Neural progenitor cell (in vitro differentiated cells): Measurements from ENCODE around the gene TBC1D2. TPM values are rescaled to one million over a fixed set of nuclear protein-coding genes. Genes with fewer than 3 reads are reported as not detected.
"Not testable (repeated sequence)": the region's sequence is repeated elsewhere in the genome, so short reads cannot be mapped to it uniquely, and the experiment has no call there.

Experiments used
- DNase-seq: peaks from one replicate; pipeline ENCODE4 v3.0.0-alpha.2; 2016; ENCODE audit warnings: low spot score
- H2AFZ ChIP-seq: fragments of 200-600 bp; sonication (generic); replicated peaks from 2 replicates; pipeline ENCODE4 v1.6.1; 2016; ENCODE audit warnings: antibody characterized with exemption
- H3F3A ChIP-seq: fragments of 200-600 bp; sonication (generic); 2 replicates; pipeline ENCODE4 v1.6.1; 2016; ENCODE audit warnings: antibody characterized with exemption, low read depth
- H3K27ac ChIP-seq: fragments of 200-600 bp; sonication (generic); 2 replicates; pipeline ENCODE4 v1.5.1; 2016; ENCODE audit warnings: mild to moderate bottlenecking
- H3K27me3 ChIP-seq: fragments of 200-600 bp; sonication (generic); 2 replicates; pipeline ENCODE4 v1.6.1; 2016; ENCODE audit warnings: mild to moderate bottlenecking, moderate library complexity
- H3K36me3 ChIP-seq: fragments of 200-600 bp; sonication (generic); 2 replicates; pipeline ENCODE4 v1.5.1; 2016
- H3K4me1 ChIP-seq: fragments of 200-600 bp; sonication (generic); 2 replicates; pipeline ENCODE4 v1.6.1; 2016; ENCODE audit warnings: mixed run types
- H3K4me2 ChIP-seq: fragments of 200-600 bp; sonication (generic); 2 replicates; pipeline ENCODE4 v1.6.1; 2016
- H3K4me3 ChIP-seq: fragments of 200-600 bp; sonication (generic); 2 replicates; pipeline ENCODE4 v1.5.1; 2016
- H3K79me2 ChIP-seq: fragments of 200-600 bp; sonication (generic); 2 replicates; pipeline ENCODE4 v1.6.1; 2016; ENCODE audit warnings: low read depth
- H3K9ac ChIP-seq: fragments of 200-600 bp; sonication (generic); 2 replicates; pipeline ENCODE4 v1.6.1; 2016
- H3K9me3 ChIP-seq: fragments of 200-600 bp; sonication (generic); 2 replicates; pipeline ENCODE4 v1.5.1; 2016; ENCODE audit warnings: low read depth
- H4K20me1 ChIP-seq: fragments of 200-600 bp; sonication (generic); 2 replicates; pipeline ENCODE4 v1.6.1; 2016; ENCODE audit warnings: low read depth
- H3K27ac Mint-ChIP-seq: 3 replicates; pipeline ENCODE4 v1.8.0; 2021; ENCODE audit warnings: mixed read lengths
- H3K27me3 Mint-ChIP-seq: 2 replicates; pipeline ENCODE4 v1.8.0; 2022; ENCODE audit warnings: low read depth, mild to moderate bottlenecking, inconsistent platforms, moderate library complexity, mixed read lengths; ENCODE audit not compliant: insufficient read depth
- H3K36me3 Mint-ChIP-seq: 3 replicates; pipeline ENCODE4 v1.8.0; 2021; ENCODE audit warnings: mixed read lengths
- H3K4me1 Mint-ChIP-seq: 3 replicates; pipeline ENCODE4 v1.8.0; 2021; ENCODE audit warnings: mixed read lengths
- H3K4me3 Mint-ChIP-seq: 3 replicates; pipeline ENCODE4 v1.8.0; 2021; ENCODE audit warnings: mild to moderate bottlenecking, moderate library complexity, mixed read lengths
- H3K9me3 Mint-ChIP-seq: 3 replicates; pipeline ENCODE4 v1.8.0; 2020; ENCODE audit warnings: mixed read lengths
- CTCF ChIP-seq: fragments of 200-600 bp; sonication (generic); IDR thresholded peaks from 2 replicates; pipeline ENCODE4 v1.5.1; 2017; ENCODE audit warnings: antibody characterized with exemption, mild to moderate bottlenecking
- EZH2 ChIP-seq: fragments of 200-600 bp; sonication (generic); IDR thresholded peaks from 2 replicates; pipeline ENCODE4 v1.6.1; 2017; ENCODE audit warnings: antibody characterized with exemption, mild to moderate bottlenecking, moderate library complexity
- EZH2phosphoT487 ChIP-seq: fragments of 200-600 bp; sonication (generic); IDR thresholded peaks from 2 replicates; pipeline ENCODE4 v1.6.1; 2017; ENCODE audit warnings: antibody characterized with exemption
- total RNA-seq: library from RNA; depleted of rRNA; stranded (reverse); fragments of >200 nt; gene quantifications from 2 replicates; pipeline ENCODE4 v1.2.3, GENCODE V29; 2015; ENCODE audit warnings: low replicate concordance

Gene TBC1D2
- total RNA-seq, 1 donor from 2014 or later, result 0.41 TPM

- H3K9me3 Mint-ChIP-seq, result no peaks in the 10 kb centered on the region
- Histone ChIP-seq H3K79me2 (no peaks in the 10 kb centered on the region), H3F3A (no peaks in the 10 kb centered on the region), H3K9me3 (no peaks in the 10 kb centered on the region), H3K4me2 (no peak overlapping the region), H3K9ac (no peak overlapping the region), H2AFZ (no peak overlapping the region), H3K36me3 (no peaks in the 10 kb centered on the region), H3K27ac (no peak overlapping the region), H4K20me1 (no peaks in the 10 kb centered on the region), H3K4me1 (no peaks in the 10 kb centered on the region), H3K27me3 (peaks cover 5% of the 10 kb centered on the region), H3K4me3 (no peak overlapping the region)
- no peak for TF ChIP-seq CTCF
- no peak for TF ChIP-seq EZH2phosphoT487
- TF ChIP-seq EZH2, result no peak
- no peak for DNase-seq
- H3K4me1 Mint-ChIP-seq, result peaks cover 38% of the 10 kb centered on the region
- no peaks in the 10 kb centered on the region for H3K36me3 Mint-ChIP-seq
- H3K4me3 Mint-ChIP-seq, result no peak overlapping the region
- peaks cover 5% of the 10 kb centered on the region for H3K27me3 Mint-ChIP-seq
- H3K27ac Mint-ChIP-seq, result no peak overlapping the region
Measured at GRCh38 chr9:98284754-98285153, 29.3 kb upstream of the TBC1D2 start.

- not testable (repeated sequence) for H3K4me1 ChIP-seq, H3K79me2 ChIP-seq, H3K27ac Mint-ChIP-seq
Measured at GRCh38 chr9:98283143-98283542, 27.7 kb upstream of the TBC1D2 start.

GRCh38 chr9:98281281-98281680 is 25.8 kb upstream of the TBC1D2 start:
- peaks cover 10% of the 10 kb centered on the region for H3K4me1 Mint-ChIP-seq
- Histone ChIP-seq H3K27me3 (peaks cover 5% of the 10 kb centered on the region), H3K4me3 (no peak overlapping the region), H3K36me3 (no peaks in the 10 kb centered on the region), H2AFZ (no peak overlapping the region), H3F3A (no peaks in the 10 kb centered on the region), H3K9me3 (no peaks in the 10 kb centered on the region), H3K4me1 (no peaks in the 10 kb centered on the region), H4K20me1 (no peaks in the 10 kb centered on the region), H3K27ac (no peak overlapping the region), H3K9ac (no peak overlapping the region), H3K4me2 (no peak overlapping the region), H3K79me2 (no peaks in the 10 kb centered on the region)
- no peak overlapping the region for H3K27ac Mint-ChIP-seq
- TF ChIP-seq EZH2phosphoT487, result no peak
- no peak for TF ChIP-seq CTCF
- no peak for TF ChIP-seq EZH2
- no peaks in the 10 kb centered on the region for H3K36me3 Mint-ChIP-seq
- no peaks in the 10 kb centered on the region for H3K9me3 Mint-ChIP-seq
- H3K27me3 Mint-ChIP-seq, result peaks cover 3% of the 10 kb centered on the region
- DNase-seq, result no peak
- no peak overlapping the region for H3K4me3 Mint-ChIP-seq

More at GRCh38 chr9:98283143-98283542, 27.7 kb upstream of the TBC1D2 start:
- H3K4me2 ChIP-seq, H2AFZ ChIP-seq, H3K36me3 Mint-ChIP-seq, H3K27ac ChIP-seq, DNase-seq, H3F3A ChIP-seq, H4K20me1 ChIP-seq, H3K27me3 Mint-ChIP-seq, H3K36me3 ChIP-seq, H3K9me3 Mint-ChIP-seq, H3K4me3 ChIP-seq, H3K27me3 ChIP-seq, H3K4me3 Mint-ChIP-seq, H3K9me3 ChIP-seq, H3K9ac ChIP-seq: not testable (repeated sequence)
- H3K4me1 Mint-ChIP-seq, result peaks cover 22% of the 10 kb centered on the region

GRCh38 chr9:98280574-98280973 is 25.1 kb upstream of the TBC1D2 start:
- Histone ChIP-seq H3K9ac (no peak overlapping the region), H3K9me3 (no peaks in the 10 kb centered on the region), H3K36me3 (no peaks in the 10 kb centered on the region), H3K4me1 (no peaks in the 10 kb centered on the region), H4K20me1 (no peaks in the 10 kb centered on the region), H3K27me3 (peaks cover 5% of the 10 kb centered on the region), H3F3A (no peaks in the 10 kb centered on the region), H3K4me3 (no peak overlapping the region), H3K27ac (no peak overlapping the region), H2AFZ (no peak overlapping the region), H3K79me2 (no peaks in the 10 kb centered on the region), H3K4me2 (no peak overlapping the region)
- Mint-ChIP-seq H3K27me3 (no peaks in the 10 kb centered on the region), H3K4me1 (peaks cover 10% of the 10 kb centered on the region), H3K36me3 (no peaks in the 10 kb centered on the region), H3K9me3 (no peaks in the 10 kb centered on the region), H3K27ac (no peak overlapping the region), H3K4me3 (peak overlapping the region; percentile 70)
- TF ChIP-seq EZH2phosphoT487 (no peak), CTCF (no peak), EZH2 (no peak)
- peak; percentile 44 for DNase-seq
